HG02885 (cell line): ENCODE measurements around the gene GINS3.

ENCODE experiments used
- ATAC-seq: cut with Tn5 transposase; IDR thresholded peaks from one replicate; pipeline ENCODE4 v1.9.1; 2021; ENCODE audit warnings: mild to moderate bottlenecking; ENCODE audit not compliant: unreplicated experiment, poor library complexity

The GINS3 gene

GRCh38 chr16:58454856-58455255 is 62.6 kb downstream of the GINS3 start:
- ATAC-seq, result no peak
